Parathyroid adenoma (tissue), 2 donors: ENCODE results near the gene YJEFN3.

Experiments
- H2AFZ ChIP-seq: fragments of 300-600 bp; sonication (generic); one replicate; pipeline ENCODE4 v1.7.0; 2017; ENCODE audit warnings: antibody characterized with exemption, mild to moderate bottlenecking
- H3K27ac ChIP-seq: fragments of 300-600 bp; sonication (generic); one replicate; pipeline ENCODE4 v1.7.0; 2017
- H3K27me3 ChIP-seq: fragments of 300-600 bp; sonication (generic); one replicate; pipeline ENCODE4 v1.7.0; 2017; ENCODE audit warnings: low read length; ENCODE audit not compliant: control insufficient read depth, insufficient read depth
- H3K36me3 ChIP-seq: fragments of 300-600 bp; sonication (generic); one replicate; pipeline ENCODE4 v1.7.0; 2017; ENCODE audit warnings: low read length; ENCODE audit not compliant: control insufficient read depth, insufficient read depth
- H3K4me1 ChIP-seq: fragments of 300-600 bp; sonication (generic); one replicate; pipeline ENCODE4 v1.7.0; 2017; ENCODE audit warnings: control low read depth
- H3K4me2 ChIP-seq: fragments of 300-600 bp; sonication (generic); one replicate; pipeline ENCODE4 v1.7.0; 2017; ENCODE audit warnings: low read length
- H3K4me3 ChIP-seq: fragments of 300-600 bp; sonication (generic); one replicate; pipeline ENCODE4 v1.7.0; 2017; ENCODE audit warnings: low read depth, low read length
- H3K79me2 ChIP-seq: fragments of 300-600 bp; sonication (generic); one replicate; pipeline ENCODE4 v1.7.0; 2017; ENCODE audit warnings: control low read depth
- H3K9ac ChIP-seq: fragments of 300-600 bp; sonication (generic); one replicate; pipeline ENCODE4 v1.7.0; 2017; ENCODE audit warnings: mild to moderate bottlenecking
- H3K9me3 ChIP-seq: fragments of 300-600 bp; sonication (generic); one replicate; pipeline ENCODE4 v1.7.0; 2017; ENCODE audit warnings: low read length; ENCODE audit not compliant: control insufficient read depth
- TF ChIP-seq, protein P1 (sequence below): fragments of 300-600 bp; sonication (generic); IDR thresholded peaks from one replicate; pipeline ENCODE4 v1.7.0; 2017; ENCODE audit warnings: antibody characterized with exemption, mild to moderate bottlenecking
- donor health status: primary hyperparathyroidism.

Gene YJEFN3

GRCh38 chr19:19499272-19499995 lies 29.3 kb upstream of the YJEFN3 start:
- Histone ChIP-seq H3K9ac (no peak overlapping the region), H3K27ac (no peak overlapping the region), H3K4me2 (no peak overlapping the region), H3K9me3 (no peaks in the 10 kb centered on the region), H3K4me1 (no peaks in the 10 kb centered on the region), H2AFZ (no peak overlapping the region), H3K79me2 (peaks cover 45% of the 10 kb centered on the region), H3K4me3 (no peak overlapping the region), H3K36me3 (no peaks in the 10 kb centered on the region), H3K27me3 (no peaks in the 10 kb centered on the region)
- TF ChIP-seq, protein P1, sequence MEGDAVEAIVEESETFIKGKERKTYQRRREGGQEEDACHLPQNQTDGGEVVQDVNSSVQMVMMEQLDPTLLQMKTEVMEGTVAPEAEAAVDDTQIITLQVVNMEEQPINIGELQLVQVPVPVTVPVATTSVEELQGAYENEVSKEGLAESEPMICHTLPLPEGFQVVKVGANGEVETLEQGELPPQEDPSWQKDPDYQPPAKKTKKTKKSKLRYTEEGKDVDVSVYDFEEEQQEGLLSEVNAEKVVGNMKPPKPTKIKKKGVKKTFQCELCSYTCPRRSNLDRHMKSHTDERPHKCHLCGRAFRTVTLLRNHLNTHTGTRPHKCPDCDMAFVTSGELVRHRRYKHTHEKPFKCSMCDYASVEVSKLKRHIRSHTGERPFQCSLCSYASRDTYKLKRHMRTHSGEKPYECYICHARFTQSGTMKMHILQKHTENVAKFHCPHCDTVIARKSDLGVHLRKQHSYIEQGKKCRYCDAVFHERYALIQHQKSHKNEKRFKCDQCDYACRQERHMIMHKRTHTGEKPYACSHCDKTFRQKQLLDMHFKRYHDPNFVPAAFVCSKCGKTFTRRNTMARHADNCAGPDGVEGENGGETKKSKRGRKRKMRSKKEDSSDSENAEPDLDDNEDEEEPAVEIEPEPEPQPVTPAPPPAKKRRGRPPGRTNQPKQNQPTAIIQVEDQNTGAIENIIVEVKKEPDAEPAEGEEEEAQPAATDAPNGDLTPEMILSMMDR: no peak

DNA sequence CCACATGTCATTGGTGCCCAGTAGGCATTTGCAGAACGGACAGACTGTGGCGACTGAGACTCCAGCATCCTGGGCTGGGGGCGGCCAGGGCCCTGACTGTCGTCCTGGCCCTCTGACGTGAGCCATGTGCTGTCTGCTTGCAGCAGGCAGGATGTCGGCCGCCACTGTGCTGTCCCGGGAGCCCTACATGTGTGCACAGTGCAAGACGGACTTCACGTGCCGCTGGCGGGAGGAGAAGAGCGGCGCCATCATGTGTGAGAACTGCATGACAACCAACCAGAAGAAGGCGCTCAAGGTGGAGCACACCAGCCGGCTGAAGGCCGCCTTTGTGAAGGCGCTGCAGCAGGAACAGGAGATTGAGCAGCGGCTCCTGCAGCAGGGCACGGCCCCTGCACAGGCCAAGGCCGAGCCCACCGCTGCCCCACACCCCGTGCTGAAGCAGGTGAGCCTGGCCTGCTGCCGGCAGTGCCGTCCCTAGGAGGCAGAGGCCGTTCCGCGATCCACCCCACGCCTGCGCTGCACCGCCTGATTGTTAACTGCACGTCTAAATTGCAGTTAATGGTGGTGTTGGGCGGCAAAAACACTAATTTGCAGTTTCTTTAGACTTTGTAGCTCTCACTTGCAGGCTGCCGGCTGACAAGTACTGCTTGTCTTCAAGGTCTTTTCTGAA lies 27.6 kb upstream of the YJEFN3 start:
- Histone ChIP-seq H3K9me3 (no peaks in the 10 kb centered on the region), H3K27ac (no peak overlapping the region), H3K4me2 (no peak overlapping the region), H3K4me1 (no peaks in the 10 kb centered on the region), H3K9ac (no peak overlapping the region), H3K36me3 (no peaks in the 10 kb centered on the region), H3K27me3 (no peaks in the 10 kb centered on the region), H3K79me2 (peaks cover 36% of the 10 kb centered on the region), H2AFZ (no peak overlapping the region), H3K4me3 (no peak overlapping the region)
- TF ChIP-seq, protein P1: no peak

GRCh38 chr19:19501798-19502197 lies 26.9 kb upstream of the YJEFN3 start:
- Histone ChIP-seq H3K27me3 (no peaks in the 10 kb centered on the region), H3K36me3 (no peaks in the 10 kb centered on the region)

DNA sequence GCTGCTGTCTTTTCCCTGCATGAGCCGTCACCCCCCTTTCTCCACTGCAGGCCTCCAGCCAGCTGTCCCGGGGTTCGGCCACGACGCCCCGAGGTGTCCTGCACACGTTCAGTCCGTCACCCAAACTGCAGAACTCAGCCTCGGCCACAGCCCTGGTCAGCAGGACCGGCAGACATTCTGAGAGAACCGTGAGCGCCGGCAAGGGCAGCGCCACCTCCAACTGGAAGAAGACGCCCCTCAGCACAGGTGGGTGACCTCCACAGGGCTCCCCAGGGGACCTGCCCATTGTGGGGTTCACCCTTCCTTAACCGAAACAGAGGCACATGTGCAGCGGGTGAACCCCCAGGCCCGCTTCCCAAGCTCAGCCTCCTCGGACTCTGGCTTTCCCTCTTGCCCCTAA lies 26.4 kb upstream of the YJEFN3 start:
- TF ChIP-seq, protein P1: no peak
- Histone ChIP-seq H3K27me3 (no peaks in the 10 kb centered on the region), H3K4me2 (no peak overlapping the region), H3K79me2 (peaks cover 26% of the 10 kb centered on the region), H3K36me3 (no peaks in the 10 kb centered on the region), H3K9me3 (no peaks in the 10 kb centered on the region), H3K27ac (no peak overlapping the region), H3K4me3 (no peak overlapping the region), H2AFZ (no peak overlapping the region), H3K9ac (no peak overlapping the region), H3K4me1 (no peaks in the 10 kb centered on the region)

More at GRCh38 chr19:19501798-19502197, 26.9 kb upstream of the YJEFN3 start:
- Histone ChIP-seq H3K4me3 (no peak overlapping the region), H3K9me3 (no peaks in the 10 kb centered on the region), H3K4me1 (no peaks in the 10 kb centered on the region), H3K4me2 (no peak overlapping the region), H3K27ac (no peak overlapping the region), H3K9ac (no peak overlapping the region), H3K79me2 (peaks cover 31% of the 10 kb centered on the region), H2AFZ (no peak overlapping the region)
- TF ChIP-seq, protein P1: no peak
